Astrocyte of the hippocampus (primary cell): ENCODE results near the gene FAM20C.
A peak's percentile ranks its signal among the peaks of the same experiment; 100 is the strongest.

Experiments
- DNase-seq: peaks from one replicate; pipeline ENCODE4 v3.0.0; 2011; ENCODE audit warnings: low read depth, low spot score

The FAM20C gene

GRCh38 chr7:191981-192649, at the start of gene FAM20C:
Gene FAM20C, plus strand, starts transcription at chr7:192571. Its CDS starts 629 bp downstream, at chr7:193200.
- peak; percentile 96 for DNase-seq

- no peak for DNase-seq
Observed at GRCh38 chr7:143145-143751, 49.1 kb upstream of the FAM20C start.

GRCh38 chr7:143811-144453, 48.4 kb upstream of the FAM20C start:
- no peak for DNase-seq

GRCh38 chr7:144454-144826, 47.9 kb upstream of the FAM20C start:
- no peak for DNase-seq

GRCh38 chr7:145863-146262, 46.5 kb upstream of the FAM20C start:
- DNase-seq, result no peak

- no peak for DNase-seq
Observed at GRCh38 chr7:148543-148931, 43.8 kb upstream of the FAM20C start.

- peak; percentile 99 for DNase-seq
Observed at GRCh38 chr7:148932-149790, 43.2 kb upstream of the FAM20C start.

- DNase-seq, result no peak
Observed at GRCh38 chr7:149791-150636, 42.4 kb upstream of the FAM20C start.

- DNase-seq, result no peak
Observed at GRCh38 chr7:150811-151221, 41.6 kb upstream of the FAM20C start.

- DNase-seq, result no peak
Observed at GRCh38 chr7:151346-152050, 40.9 kb upstream of the FAM20C start.

GRCh38 chr7:152702-153391, 39.5 kb upstream of the FAM20C start:
- DNase-seq, result no peak

- DNase-seq, result no peak
Observed at GRCh38 chr7:153604-154003, 38.8 kb upstream of the FAM20C start.

GRCh38 chr7:154096-154799, 38.1 kb upstream of the FAM20C start:
- no peak for DNase-seq

GRCh38 chr7:155469-155900, 36.9 kb upstream of the FAM20C start:
- no peak for DNase-seq

GRCh38 chr7:156111-157007, 36.0 kb upstream of the FAM20C start:
- no peak for DNase-seq

- DNase-seq, result no peak
Observed at GRCh38 chr7:157008-157310, 35.4 kb upstream of the FAM20C start.

- DNase-seq, result no peak
Observed at GRCh38 chr7:157771-158625, 34.4 kb upstream of the FAM20C start.

GRCh38 chr7:158771-159170, 33.6 kb upstream of the FAM20C start:
- no peak for DNase-seq
